Neuronal stem cell (in vitro differentiated cells): ENCODE measurements around the gene ISX.

Source experiments
- DNase-seq: peaks from one replicate; pipeline ENCODE4 v3.0.0-alpha.2; 2013; ENCODE audit warnings: low spot score
- H2AFZ ChIP-seq: one replicate; pipeline ENCODE4 v1.6.1; 2013; ENCODE audit warnings: mild to moderate bottlenecking, low read length, inconsistent platforms
- H2AK5ac ChIP-seq: 2 replicates; pipeline ENCODE4 v1.6.1; 2013; ENCODE audit warnings: low read depth, mild to moderate bottlenecking, inconsistent platforms, low read length, moderate library complexity, mixed read lengths
- H2BK120ac ChIP-seq: 2 replicates; pipeline ENCODE4 v1.6.1; 2013; ENCODE audit warnings: low read depth, mild to moderate bottlenecking, inconsistent platforms, low read length, moderate library complexity, mixed read lengths
- H2BK12ac ChIP-seq: one replicate; pipeline ENCODE4 v1.6.1; 2013; ENCODE audit warnings: low read length, inconsistent platforms
- H2BK15ac ChIP-seq: 2 replicates; pipeline ENCODE4 v1.6.1; 2013; ENCODE audit warnings: mild to moderate bottlenecking, low read length, inconsistent platforms, mixed read lengths
- H2BK5ac ChIP-seq: one replicate; pipeline ENCODE4 v1.6.1; 2013; ENCODE audit warnings: inconsistent platforms, mild to moderate bottlenecking, low read length, moderate library complexity
- H3K14ac ChIP-seq: one replicate; pipeline ENCODE4 v1.6.1; 2013; ENCODE audit warnings: low read length, inconsistent platforms
- H3K18ac ChIP-seq: 2 replicates; pipeline ENCODE4 v1.6.1; 2013; ENCODE audit warnings: low read length, inconsistent platforms
- H3K23ac ChIP-seq: 2 replicates; pipeline ENCODE4 v1.6.1; 2013; ENCODE audit warnings: low read depth, mild to moderate bottlenecking, mixed read lengths, low read length, inconsistent platforms; ENCODE audit not compliant: poor library complexity
- H3K27ac ChIP-seq: replicated peaks from 3 replicates; pipeline ENCODE4 v1.5.1; 2013; ENCODE audit warnings: low read length, inconsistent platforms
- H3K27me3 ChIP-seq, 3 experiments: 2 replicates each; pipeline ENCODE4 v1.6.1; 2013; ENCODE audit warnings: low read length in 3 of 3, mild to moderate bottlenecking in 2 of 3, inconsistent platforms in 1 of 3, low read depth in 1 of 3, mixed read lengths in 1 of 3, moderate library complexity in 1 of 3; ENCODE audit not compliant: control insufficient read depth in 3 of 3, insufficient read depth in 3 of 3
- H3K36me3 ChIP-seq, 2 donors: replicated peaks in 1 of 2; 2 replicates each; pipeline ENCODE4 v1.6.1; 2013; ENCODE audit warnings: low read length in 2 of 2; ENCODE audit not compliant: control insufficient read depth in 2 of 2, insufficient read depth in 2 of 2
- H3K4ac ChIP-seq: 2 replicates; pipeline ENCODE4 v1.6.1; 2013; ENCODE audit warnings: inconsistent platforms, mild to moderate bottlenecking, low read length, moderate library complexity
- H3K4me1 ChIP-seq, 2 donors: 1 replicate in 1 of 2; 2 replicates in 1 of 2; pipeline ENCODE4 v1.6.1; 2013; ENCODE audit warnings: low read length in 2 of 2, low read depth in 1 of 2; ENCODE audit not compliant: control insufficient read depth in 2 of 2, insufficient read depth in 1 of 2
- H3K4me2 ChIP-seq: one replicate; pipeline ENCODE4 v1.6.1; 2013; ENCODE audit warnings: mild to moderate bottlenecking, low read length, inconsistent platforms; ENCODE audit not compliant: insufficient read depth, poor library complexity, severe bottlenecking
- H3K4me3 ChIP-seq, 2 donors: 2 replicates each; pipeline ENCODE4 v1.5.1; 2013; ENCODE audit warnings: low read length in 2 of 2, mild to moderate bottlenecking in 2 of 2, inconsistent platforms in 1 of 2, moderate library complexity in 1 of 2
- H3K79me1 ChIP-seq: one replicate; pipeline ENCODE4 v1.6.1; 2013; ENCODE audit warnings: low read depth, mild to moderate bottlenecking, inconsistent platforms, low read length, moderate library complexity
- H3K9ac ChIP-seq: one replicate; pipeline ENCODE4 v1.6.1; 2013; ENCODE audit warnings: mild to moderate bottlenecking, low read depth, low read length, inconsistent platforms; ENCODE audit not compliant: poor library complexity
- H3K9me3 ChIP-seq, 2 donors: replicated peaks in 1 of 2; 2 replicates each; pipeline versions ENCODE3 to v1.6.1; 2013; ENCODE audit warnings: low read length in 2 of 2, mild to moderate bottlenecking in 2 of 2, inconsistent platforms in 1 of 2, low read depth in 1 of 2, mixed read lengths in 1 of 2, moderate library complexity in 1 of 2; ENCODE audit not compliant: control insufficient read depth in 2 of 2, insufficient read depth in 1 of 2
- H4K8ac ChIP-seq: one replicate; pipeline ENCODE4 v1.6.1; 2013; ENCODE audit warnings: low read depth, mild to moderate bottlenecking, inconsistent platforms, low read length, moderate library complexity
- H4K91ac ChIP-seq: one replicate; pipeline ENCODE4 v1.6.1; 2013; ENCODE audit warnings: low read length, low read depth, mild to moderate bottlenecking, inconsistent platforms; ENCODE audit not compliant: poor library complexity
- WGBS, 2 donors: extraction: QIAGEN DNeasy Blood & Tissue Kit; methylation state at CpG; one replicate each; pipeline ENCODE4 v1.1.7; 2013; ENCODE audit warnings: missing lambda C conversion rate in 2 of 2, mixed read lengths in 1 of 2; ENCODE audit not compliant: insufficient read length in 2 of 2, insufficient replicate concordance in 1 of 2; ENCODE audit errors: extremely low coverage in 2 of 2; 5-methylcytosine and 5-hydroxymethylcytosine counted together

ISX gene

GRCh38 chr22:35051013-35051535 is 14.9 kb upstream of the ISX start:
- H3K4me1 ChIP-seq = no peaks in the 10 kb centered on the region
- H3K27me3 ChIP-seq = no peaks in the 10 kb centered on the region
- H2BK15ac ChIP-seq = no peak overlapping the region
- no peak overlapping the region for H3K4me2 ChIP-seq
- no peak overlapping the region for H3K9ac ChIP-seq
- H3K27ac ChIP-seq = no peak overlapping the region
- H2BK12ac ChIP-seq = no peak overlapping the region
- DNase-seq = no peak
- H3K23ac ChIP-seq = no peak overlapping the region
- no peak overlapping the region for H2BK120ac ChIP-seq
- no peak overlapping the region for H4K91ac ChIP-seq
- no peak overlapping the region for H2AFZ ChIP-seq
- H2BK5ac ChIP-seq = no peak overlapping the region
- no peaks in the 10 kb centered on the region for H3K79me1 ChIP-seq
- no peak overlapping the region for H2AK5ac ChIP-seq
- H3K14ac ChIP-seq = no peak overlapping the region
- no peak overlapping the region for H3K4ac ChIP-seq
- H4K8ac ChIP-seq = no peak overlapping the region
- H3K18ac ChIP-seq = no peak overlapping the region
- H3K4me3 ChIP-seq = no peak overlapping the region
- no peaks in the 10 kb centered on the region for H3K9me3 ChIP-seq
- H3K36me3 ChIP-seq = no peaks in the 10 kb centered on the region
- WGBS, 2 donors = no CpG with 5 or more reads among the region's 6 CpGs

GRCh38 chr22:35051791-35052190 is 14.2 kb upstream of the ISX start:
- Histone ChIP-seq H4K91ac (no peak overlapping the region), H3K27me3 (no peaks in the 10 kb centered on the region), H2AFZ (no peak overlapping the region), H3K9ac (no peak overlapping the region), H3K27ac (no peak overlapping the region), H2BK5ac (no peak overlapping the region), H3K14ac (no peak overlapping the region), H3K4me2 (no peak overlapping the region), H3K36me3 (no peaks in the 10 kb centered on the region), H3K4me3 (no peak overlapping the region), H2BK120ac (no peak overlapping the region), H2AK5ac (no peak overlapping the region), H3K9me3 (no peaks in the 10 kb centered on the region), H2BK15ac (no peak overlapping the region), H2BK12ac (no peak overlapping the region), H3K23ac (no peak overlapping the region), H3K4ac (no peak overlapping the region), H3K4me1 (no peaks in the 10 kb centered on the region), H3K18ac (no peak overlapping the region), H3K79me1 (no peaks in the 10 kb centered on the region), H4K8ac (no peak overlapping the region)
- no peak for DNase-seq

- no peak overlapping the region for H4K91ac ChIP-seq
- no peak overlapping the region for H3K23ac ChIP-seq
- no peaks in the 10 kb centered on the region for H3K36me3 ChIP-seq
- H3K4me1 ChIP-seq = no peaks in the 10 kb centered on the region
- no peak overlapping the region for H4K8ac ChIP-seq
- H3K27ac ChIP-seq = no peak overlapping the region
- H3K79me1 ChIP-seq = no peaks in the 10 kb centered on the region
- H3K4me2 ChIP-seq = no peak overlapping the region
- no peak overlapping the region for H3K18ac ChIP-seq
- H3K14ac ChIP-seq = no peak overlapping the region
- peaks cover 0 to 2% of the 10 kb centered on the region in 2 donors for H3K9me3 ChIP-seq
- no peak overlapping the region for H3K4ac ChIP-seq
- no peak overlapping the region for H2BK15ac ChIP-seq
- no CpG with 5 or more reads among the region's 8 CpGs for WGBS, 2 donors
- no peak overlapping the region for H2AK5ac ChIP-seq
- H3K9ac ChIP-seq = no peak overlapping the region
- no peaks in the 10 kb centered on the region for H3K27me3 ChIP-seq
- H2BK12ac ChIP-seq = no peak overlapping the region
- H2BK5ac ChIP-seq = no peak overlapping the region
- H3K4me3 ChIP-seq = no peak overlapping the region
- H2AFZ ChIP-seq = no peak overlapping the region
- DNase-seq = no peak
- no peak overlapping the region for H2BK120ac ChIP-seq
These were observed 12.7 kb upstream of the ISX start for GRCh38 chr22:35053060-35053835.

- DNase-seq = no peak
These were observed 11.9 kb upstream of the ISX start for GRCh38 chr22:35054064-35054463.

More at GRCh38 chr22:35054064-35054463, 11.9 kb upstream of the ISX start:
- H3K79me1 ChIP-seq = no peaks in the 10 kb centered on the region
- H2BK12ac ChIP-seq = no peak overlapping the region
- H3K23ac ChIP-seq = no peak overlapping the region
- no peak overlapping the region for H3K14ac ChIP-seq
- H2BK5ac ChIP-seq = no peak overlapping the region
- no peaks in the 10 kb centered on the region for H3K27me3 ChIP-seq
- no peak overlapping the region for H4K8ac ChIP-seq
- H3K27ac ChIP-seq = no peak overlapping the region
- no peak overlapping the region for H2AFZ ChIP-seq
- H3K4me3 ChIP-seq = no peak overlapping the region
- no peak overlapping the region for H2BK15ac ChIP-seq
- no peak overlapping the region for H2AK5ac ChIP-seq
- WGBS, 2 donors = no CpG with 5 or more reads among the region's 3 CpGs
- no peak overlapping the region for H2BK120ac ChIP-seq
- no peak overlapping the region for H3K18ac ChIP-seq
- no peak overlapping the region for H4K91ac ChIP-seq
- no peaks in the 10 kb centered on the region for H3K4me1 ChIP-seq
- H3K36me3 ChIP-seq = no peaks in the 10 kb centered on the region
- H3K4me2 ChIP-seq = no peak overlapping the region
- H3K9ac ChIP-seq = no peak overlapping the region
- H3K9me3 ChIP-seq = peaks cover 0 to 2% of the 10 kb centered on the region in 2 donors
- H3K4ac ChIP-seq = no peak overlapping the region
